PC-3 (cell line): ENCODE measurements around the gene LMO7.

ENCODE experiments used
- EZH2 ChIP-seq: fragments of 300-600 bp; sonication (generic); IDR thresholded peaks from one replicate; pipeline ENCODE4 v1.6.1; 2017; ENCODE audit warnings: antibody characterized with exemption, mild to moderate bottlenecking, low read length; ENCODE audit not compliant: unreplicated experiment
- TF ChIP-seq, protein P1 (sequence below): fragments of 300-600 bp; sonication (generic); conservative IDR thresholded peaks from 2 replicates; pipeline ENCODE4 v1.5.1; 2017; ENCODE audit warnings: antibody characterized with exemption, low read depth, mild to moderate bottlenecking, low read length

DNA sequence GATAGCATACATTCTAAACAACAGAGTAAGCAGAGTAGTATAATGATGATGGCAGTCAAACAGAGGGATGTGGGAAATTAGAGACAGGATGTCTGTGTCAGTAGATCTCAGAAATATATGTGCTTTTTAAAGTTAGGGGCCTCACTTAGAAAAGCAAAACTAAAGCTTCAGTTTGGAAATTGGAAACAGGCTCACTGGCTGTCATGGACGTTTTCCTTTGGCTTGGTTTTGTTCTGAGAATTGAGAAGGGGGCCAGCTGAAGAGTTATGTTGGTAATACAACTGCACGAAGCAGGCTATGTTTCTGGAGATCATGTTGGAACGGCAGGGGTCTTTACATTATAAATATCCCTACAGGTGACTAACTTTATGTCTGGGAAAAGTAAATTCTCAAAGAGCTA is 261.3 kb downstream of the LMO7 start:
- TF ChIP-seq, protein P1, sequence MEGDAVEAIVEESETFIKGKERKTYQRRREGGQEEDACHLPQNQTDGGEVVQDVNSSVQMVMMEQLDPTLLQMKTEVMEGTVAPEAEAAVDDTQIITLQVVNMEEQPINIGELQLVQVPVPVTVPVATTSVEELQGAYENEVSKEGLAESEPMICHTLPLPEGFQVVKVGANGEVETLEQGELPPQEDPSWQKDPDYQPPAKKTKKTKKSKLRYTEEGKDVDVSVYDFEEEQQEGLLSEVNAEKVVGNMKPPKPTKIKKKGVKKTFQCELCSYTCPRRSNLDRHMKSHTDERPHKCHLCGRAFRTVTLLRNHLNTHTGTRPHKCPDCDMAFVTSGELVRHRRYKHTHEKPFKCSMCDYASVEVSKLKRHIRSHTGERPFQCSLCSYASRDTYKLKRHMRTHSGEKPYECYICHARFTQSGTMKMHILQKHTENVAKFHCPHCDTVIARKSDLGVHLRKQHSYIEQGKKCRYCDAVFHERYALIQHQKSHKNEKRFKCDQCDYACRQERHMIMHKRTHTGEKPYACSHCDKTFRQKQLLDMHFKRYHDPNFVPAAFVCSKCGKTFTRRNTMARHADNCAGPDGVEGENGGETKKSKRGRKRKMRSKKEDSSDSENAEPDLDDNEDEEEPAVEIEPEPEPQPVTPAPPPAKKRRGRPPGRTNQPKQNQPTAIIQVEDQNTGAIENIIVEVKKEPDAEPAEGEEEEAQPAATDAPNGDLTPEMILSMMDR = no peak
- TF ChIP-seq EZH2 = no peak
